Stimulated activated CD8-positive, alpha-beta memory T cell treated with anti-CD3 and anti-CD28 coated beads, Interleukin-4, amount 100 ng/mL, for 4 hours (primary cell): ENCODE results near the gene LCA5L.
"Not testable (repeated sequence)": the region's sequence is repeated elsewhere in the genome, so short reads cannot be mapped to it uniquely, and the experiment has no call there.

ENCODE experiments used
- DNase-seq, 2 donors: peaks; one replicate each; pipeline ENCODE4 v3.0.0-alpha.2; 2020; ENCODE audit warnings: low read depth in 2 of 2, low spot score in 1 of 2

LCA5L gene

DNA sequence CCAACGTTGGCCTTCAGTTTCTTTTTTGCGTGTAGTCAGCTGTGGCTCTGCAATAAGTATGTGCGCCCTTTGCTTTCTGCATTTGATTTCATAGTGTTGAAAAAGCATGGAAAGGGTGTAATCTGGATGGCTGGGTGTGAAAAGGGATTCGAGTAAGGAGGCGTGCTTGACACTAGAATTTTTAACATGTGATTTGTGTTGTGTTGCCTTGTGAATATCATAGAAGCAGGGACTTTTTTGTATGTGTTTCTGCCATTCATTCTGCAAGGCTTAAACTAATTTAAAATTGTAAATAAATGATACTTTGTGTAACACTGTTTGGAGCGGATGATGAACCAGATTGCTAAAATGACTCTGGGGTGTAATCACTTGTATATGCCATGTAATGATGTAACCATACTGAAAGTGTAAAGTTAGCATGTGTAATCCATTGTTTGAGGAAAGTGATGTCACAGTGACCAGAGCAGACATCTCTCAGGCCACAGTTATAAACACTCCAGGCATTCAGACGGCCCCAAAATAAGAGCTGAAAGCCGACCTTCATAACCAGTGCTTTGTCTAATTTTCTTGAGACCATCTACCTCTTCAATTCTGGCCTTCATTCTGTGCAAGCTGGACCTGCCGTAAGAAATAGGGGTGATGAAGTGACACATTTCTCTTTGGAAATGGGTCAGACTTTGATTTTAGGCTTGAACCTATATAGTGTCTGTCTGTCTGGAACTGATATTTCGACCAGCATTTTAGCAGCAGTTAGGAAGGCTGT, 6.8 kb upstream of the LCA5L start:
- DNase-seq: no peak

DNA sequence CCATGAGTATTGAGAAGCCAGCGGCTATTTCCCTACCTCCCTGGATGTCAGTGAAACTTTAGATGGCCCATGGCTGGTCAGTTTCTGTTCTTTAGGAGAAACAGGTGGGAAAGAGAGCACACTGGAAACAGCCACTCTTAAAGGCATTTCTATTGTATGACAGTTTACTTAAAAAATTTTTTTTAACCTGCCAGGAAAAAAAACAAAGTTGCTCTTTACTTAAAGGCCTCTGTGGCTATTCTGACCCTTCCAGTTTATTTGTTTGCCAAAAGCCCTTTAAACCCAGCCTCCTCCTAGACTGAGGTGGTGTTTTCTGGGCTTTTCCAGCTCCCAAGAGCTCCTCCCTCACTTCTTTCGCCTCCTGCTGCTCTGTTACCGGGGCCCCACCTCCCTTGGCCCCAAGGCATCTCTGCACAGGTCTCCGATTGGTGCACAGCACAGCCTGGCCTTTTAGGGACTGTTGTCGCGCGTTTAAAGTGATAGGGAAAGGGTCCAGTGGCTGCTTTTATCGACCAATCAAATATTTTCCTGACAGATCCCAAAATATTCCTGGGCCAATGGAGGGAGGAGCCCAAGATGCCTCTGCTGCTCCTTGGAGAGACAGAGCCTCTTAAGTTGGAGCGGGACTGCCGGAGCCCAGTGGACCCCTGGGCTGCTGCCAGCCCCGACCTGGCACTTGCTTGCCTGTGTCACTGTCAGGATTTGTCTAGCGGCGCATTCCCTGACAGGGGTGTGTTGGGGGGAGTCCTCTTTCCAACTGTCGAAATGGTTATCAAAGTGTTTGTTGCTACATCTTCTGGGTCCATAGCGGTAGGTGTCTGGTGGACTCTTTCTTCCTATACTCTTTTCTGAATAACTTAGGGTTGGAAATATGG, 6.0 kb upstream of the LCA5L start, which contains the start of gene SH3BGR:
SH3BGR (plus strand) TSS at position 639 of the 875 bp plus-strand sequence; CDS start at position 766, 127 bp downstream.
- no peak for DNase-seq

DNA sequence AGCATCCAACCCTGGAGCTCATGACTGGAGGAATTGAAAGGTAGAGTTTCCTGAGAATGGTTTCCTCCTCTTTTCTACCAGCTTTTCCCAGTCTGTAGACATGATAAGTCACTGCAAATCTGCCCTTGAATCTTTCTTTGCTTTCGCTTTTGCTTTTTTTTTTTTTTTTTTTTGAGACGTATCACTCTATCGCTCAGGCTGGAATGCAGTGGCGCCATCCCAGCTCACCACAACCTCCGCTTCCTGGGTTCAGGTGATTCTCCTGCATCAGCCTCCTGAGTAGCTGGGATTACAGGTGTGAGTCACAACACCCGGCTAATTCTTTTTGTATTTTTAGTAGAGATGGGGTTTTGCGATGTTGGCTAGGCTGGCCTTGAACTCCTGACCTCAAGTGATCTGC, 1.7 kb upstream of the LCA5L start:
- no peak for DNase-seq

DNA sequence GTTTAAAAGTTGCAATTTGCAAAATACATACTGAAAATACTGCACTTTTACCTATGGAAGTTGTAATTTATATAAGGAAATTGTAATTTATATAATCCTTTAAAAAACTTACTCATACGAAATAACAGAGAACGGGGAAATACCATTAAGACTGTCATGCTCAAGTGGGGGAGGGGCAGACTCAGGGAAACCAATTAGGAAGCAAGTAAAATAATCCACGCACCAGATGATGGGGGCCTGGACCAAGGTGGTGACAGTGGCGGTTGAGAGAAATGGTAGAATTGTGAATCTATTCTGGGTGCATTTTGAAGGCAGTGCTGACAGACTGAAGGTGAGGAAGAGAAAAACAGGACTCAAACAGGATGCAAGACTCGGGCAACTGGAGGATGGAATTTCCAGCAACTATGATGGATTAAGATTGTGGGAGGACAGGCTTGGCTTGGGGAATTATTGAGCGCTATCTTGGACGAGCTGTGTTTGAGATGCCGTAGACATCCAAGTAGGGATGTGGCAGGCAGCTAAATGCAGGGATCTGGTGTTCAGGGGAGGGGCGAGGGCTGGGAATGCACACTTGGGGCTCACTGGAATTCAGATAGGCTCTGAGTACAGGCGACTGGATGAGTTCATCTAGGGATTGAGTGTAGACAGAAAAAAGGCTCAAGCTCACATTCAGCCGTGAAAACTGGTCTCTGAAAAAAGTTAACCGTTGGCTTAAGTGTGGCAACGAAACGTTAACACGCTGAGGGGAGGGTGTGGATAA, 977 bp downstream of the LCA5L start:
- DNase-seq: no peak

DNA sequence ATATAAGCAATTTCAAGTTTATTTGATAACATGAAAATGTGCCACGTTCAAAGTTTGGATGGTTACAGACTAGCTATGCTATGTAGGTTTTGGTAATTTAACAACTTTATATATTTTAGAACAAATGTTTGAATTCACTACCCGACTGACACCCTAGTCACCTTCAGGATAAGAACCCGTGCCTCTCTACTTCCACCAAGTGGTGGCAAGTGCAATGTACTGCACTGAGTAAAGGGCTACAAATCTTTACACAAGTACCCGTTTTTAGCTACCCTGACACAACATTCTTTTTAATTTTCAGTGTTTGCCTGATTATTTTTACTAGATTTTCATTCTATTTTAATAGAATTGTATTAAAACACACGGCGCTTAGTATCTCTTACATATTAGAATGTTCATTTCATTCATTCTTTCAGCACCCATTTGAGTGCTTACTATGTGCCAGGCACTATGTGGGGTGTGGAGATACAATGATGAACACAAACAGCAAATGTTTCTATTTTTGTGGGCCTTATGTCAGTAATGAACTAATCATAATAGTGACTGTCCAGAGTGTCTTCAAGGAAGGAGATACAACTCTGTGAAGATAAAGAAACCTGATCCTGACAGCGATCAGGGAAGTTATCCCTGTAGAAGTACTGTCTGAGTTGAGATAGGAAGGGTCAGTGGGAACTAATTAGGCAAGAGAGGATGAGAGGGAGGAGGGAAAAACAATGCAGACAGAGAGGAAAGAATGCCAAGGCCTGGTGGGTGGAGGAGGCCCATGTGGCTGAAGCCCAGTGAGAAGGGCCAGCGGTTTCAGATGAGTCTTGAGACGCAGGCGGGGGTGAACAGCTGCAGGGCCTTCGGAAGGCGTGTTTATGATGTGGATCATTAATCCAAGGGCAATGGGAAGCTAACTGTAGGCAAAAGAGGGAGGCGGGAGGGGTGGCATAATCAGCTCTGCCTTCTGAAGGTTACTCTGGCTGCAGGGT, 3.8 kb downstream of the LCA5L start:
- DNase-seq: no peak

DNA sequence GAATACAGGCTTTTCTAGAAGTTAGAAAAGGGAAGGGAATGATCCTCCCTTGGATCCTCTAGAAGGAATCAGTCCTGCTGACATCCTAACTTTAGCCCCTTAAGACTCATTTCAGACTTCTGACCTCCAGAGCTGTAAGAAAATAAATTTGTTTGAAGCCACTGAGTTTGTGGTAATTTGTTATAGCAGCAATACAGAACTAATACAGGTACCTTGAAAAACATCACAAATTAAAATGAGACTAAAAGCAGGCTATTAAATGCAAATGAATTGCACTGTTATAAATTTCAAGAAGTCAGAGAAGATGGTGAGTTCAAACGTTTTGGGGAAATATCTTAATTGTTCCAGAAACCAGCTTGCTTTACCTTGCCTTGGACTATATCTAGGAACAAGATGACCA, 6.3 kb downstream of the LCA5L start:
- DNase-seq: no peak

DNA sequence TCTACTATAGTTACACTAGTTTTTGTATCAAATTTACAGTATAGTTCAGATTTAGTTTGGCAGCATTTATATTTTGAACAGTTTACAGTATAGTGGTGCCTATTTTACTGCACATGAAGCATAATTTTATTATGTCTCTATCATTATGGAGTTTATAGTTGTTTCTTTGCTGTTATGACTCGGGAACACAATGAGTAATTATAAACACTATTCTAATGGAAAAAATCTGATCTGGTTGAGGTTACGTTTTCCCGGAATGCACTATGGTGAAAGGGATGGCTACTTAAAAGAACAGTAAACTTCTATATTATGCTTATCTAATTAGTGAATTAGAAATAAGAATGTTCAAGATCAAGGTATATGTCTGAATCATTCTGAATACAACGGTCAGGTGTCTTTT, 10.6 kb downstream of the LCA5L start:
- no peak for DNase-seq

DNA sequence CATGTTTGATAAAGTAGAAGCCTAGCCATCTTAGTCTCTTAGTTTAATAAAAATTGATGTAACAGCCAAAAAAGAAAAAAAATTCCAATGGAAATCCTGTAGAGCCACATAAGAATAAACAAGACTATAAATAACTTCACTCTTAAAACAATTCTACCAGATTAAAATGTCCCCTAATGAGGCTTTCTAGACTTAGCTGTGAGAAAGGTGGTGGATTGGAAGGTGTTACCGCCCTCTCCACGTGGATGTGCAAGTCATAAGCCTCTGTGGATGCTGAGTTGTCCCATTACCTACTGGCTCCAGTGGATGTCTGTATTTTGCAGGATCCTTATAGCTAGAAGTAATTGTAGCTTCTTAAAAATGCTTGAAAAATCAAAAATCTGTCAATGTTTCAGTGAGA, 14.6 kb downstream of the LCA5L start:
- no peak for DNase-seq

DNA sequence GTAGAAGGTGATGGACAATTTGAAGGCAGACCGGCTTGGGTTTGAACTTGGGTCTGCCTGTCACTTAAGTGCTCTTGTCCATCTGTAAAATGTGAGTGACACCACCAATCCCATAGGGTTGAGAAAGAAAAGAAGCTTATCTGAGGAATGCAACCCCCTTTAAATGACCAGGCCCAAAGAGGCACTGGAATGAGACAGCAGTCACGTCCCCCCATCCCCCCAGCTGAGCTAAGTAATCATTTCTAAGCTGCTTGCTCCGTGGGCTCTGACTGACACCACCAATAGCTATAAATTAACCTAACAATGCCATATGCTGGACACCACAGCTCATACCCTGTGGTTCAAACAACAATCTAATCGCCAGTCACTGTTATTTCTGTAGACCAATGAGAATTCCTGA, 15.1 kb downstream of the LCA5L start:
- no peak for DNase-seq

DNA sequence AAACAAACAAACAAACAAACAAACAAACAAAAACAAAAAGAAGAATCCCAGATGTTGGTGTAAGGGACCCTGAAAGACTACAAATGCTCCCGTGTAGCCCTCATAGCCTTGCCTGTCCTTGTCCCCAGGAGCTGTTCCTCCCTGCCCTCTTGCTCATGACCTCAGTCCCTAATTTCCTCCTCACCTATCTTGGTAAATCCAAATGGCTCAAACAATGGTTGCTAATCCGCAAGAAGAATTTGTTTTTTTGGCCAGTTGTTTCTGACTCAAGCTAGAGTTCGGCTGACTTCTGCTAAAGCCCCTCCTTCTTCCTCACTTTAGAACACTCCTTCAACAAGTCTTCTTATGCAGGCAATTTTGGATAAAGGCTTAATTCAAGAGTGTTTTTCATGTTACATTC, 15.6 kb downstream of the LCA5L start:
- DNase-seq: no peak

DNA sequence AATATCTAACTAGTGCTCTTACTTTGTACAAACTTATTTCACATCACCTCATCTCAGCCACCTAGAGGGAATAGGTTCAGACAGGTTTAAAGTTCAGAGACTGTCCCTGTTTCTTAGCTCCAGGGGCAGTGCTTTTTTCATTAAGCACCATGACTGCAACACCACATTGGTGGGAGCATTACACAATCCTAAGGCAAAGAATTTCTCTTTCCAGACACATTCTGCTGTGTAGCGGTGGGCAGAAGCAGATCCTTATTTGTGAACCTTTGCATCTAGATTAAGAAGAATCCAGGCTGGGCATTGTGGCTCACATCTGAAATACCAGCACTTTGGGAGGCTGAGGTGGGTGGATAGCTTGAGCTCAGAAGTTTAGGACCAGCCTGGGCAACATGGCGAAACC, 16.1 kb downstream of the LCA5L start:
- no peak for DNase-seq

DNA sequence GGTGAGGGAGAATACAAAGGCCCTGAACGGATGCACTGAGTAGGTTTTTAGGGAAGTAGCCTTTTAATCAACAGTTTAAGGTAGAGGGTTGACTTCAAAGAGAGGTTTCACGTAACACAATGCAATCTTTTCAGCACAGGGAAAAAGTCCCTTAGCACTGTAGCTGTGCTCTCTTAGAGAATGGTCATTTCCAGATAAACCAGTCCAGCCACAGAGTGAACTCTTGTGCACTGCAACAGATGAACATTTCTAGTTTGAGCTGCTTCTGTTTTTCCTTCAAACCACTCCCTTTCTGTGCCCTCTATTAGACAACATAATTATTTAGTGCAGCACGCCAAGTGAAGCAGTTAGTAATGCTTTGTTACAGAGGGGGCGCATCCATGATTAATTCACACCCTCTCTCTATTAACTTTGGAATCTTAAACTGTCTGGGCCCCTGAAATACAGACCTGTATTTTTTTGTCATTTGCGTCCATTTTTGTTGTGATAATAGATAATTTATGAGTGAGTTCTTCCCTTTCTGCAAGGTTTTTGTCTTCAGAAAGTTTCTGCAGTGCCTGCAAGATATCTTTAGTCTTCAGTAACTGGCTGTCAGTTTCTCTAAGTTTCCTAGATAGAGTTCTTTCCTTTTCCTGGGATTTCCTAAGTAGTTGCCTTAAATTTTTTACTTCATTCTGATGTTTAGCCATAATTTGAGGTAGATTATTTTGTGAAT, 22.9 kb downstream of the LCA5L start:
- no peak for DNase-seq

DNA sequence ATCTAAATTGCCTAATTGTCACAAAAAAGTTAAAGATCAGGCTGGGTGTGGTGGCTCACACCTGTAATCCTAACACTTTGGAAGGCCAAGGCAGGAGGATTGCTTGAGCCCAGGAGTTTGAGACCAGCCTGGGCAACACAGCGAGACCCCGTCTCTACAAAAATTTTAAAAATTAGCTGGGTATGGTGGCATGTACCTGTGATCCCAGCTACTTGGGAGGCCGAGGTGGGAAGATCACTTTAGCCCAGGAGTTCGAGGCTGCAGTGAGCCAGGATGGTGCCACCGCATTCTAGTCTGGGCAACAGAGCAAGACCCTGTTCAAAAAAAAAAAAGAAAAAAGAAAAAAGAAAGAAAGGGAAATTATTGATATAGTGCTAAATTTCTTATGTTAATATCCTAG, 26.4 kb downstream of the LCA5L start:
- not testable (repeated sequence) for DNase-seq

DNA sequence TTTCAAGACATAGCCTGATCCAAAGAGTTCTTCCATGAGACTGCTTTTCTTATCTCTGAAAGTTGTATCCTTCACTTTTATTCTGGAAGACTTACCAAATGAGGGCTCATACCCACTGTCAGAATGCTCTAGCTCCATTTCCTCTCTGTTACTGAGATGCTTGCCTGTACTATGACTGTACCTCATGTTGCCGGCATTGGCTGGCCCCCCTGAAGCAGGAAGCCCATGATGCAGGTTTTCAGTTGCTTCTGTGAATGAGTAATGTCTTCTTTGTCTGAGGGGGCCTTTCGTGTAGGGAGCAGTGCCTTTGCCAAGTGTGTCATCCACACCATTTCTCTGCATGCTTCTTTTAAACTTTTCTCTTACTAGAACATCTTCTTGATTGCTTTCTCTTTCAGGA, 39.5 kb downstream of the LCA5L start:
- no peak for DNase-seq

DNA sequence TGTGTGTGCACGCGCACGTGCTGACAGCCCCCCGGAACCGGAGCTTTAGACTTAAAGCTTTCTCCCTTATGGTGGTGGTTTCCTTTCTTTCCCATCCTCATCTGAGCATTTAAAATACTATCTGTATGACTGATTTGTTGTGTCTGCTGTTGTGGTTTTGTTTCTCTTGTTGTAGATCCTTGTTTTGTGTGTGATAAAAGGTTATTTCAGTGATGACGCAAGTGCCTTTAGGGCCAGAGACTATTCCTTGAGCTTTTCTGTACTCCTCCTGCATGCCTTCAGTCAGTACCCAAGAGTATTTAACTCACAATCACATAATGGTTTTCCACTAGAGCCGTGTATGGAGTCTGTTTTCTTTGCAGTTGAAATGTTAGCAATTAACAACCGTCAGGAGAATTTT, 45.4 kb downstream of the LCA5L start:
- no peak for DNase-seq

DNA sequence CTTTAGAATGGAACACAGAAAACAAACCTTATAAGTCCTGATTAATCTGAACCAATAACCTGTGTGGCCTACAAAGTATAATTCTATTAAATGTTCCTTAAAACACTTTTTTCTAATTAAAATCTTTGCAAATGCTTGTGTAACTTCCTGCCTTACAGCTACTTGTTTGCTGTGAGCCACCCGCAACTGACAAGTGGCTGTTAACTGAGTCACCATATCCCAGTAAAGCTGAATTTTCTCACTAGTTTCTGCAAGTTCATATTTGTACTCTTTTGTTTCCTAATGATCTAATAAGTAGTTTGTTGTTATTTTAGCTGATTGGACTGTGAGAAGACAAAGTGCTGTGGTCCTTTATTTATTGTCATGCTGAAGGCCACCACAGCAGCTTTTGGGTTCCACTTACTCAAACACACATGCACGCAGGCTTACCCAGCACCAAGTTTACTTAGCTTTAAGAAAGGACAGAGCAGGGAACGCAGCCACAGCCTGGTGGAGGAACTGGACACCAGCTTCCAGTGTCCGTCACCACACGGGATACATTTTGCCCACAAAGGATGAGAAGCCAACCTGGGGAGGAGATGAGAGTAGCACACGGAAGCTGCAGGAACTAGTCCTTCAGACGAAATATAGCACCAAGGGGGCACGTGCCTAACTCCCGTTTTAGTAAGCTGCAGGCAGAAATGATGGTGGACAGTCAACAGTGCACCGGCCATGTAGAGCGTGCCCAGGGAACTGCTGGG, 47.8 kb downstream of the LCA5L start:
- DNase-seq: no peak

DNA sequence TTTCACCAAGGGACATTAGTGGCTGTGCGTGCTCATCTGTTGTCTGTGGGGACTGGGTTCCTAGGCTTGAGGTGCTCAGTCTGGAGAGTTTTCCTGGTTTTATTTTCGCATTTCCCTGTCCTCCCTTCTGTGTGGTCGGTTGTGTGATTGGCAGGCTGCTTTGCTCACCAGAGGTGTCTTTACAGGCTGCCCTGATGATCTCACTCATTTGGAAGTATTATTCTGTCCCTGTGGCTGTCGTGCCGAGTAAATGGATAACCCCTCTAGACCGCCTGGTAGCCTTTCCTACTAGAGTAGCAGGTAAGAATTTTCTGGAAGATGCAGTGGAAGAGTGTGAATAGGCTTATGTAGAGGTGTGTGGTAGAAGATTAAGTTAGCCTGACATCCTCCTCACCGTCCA, 52.6 kb downstream of the LCA5L start:
- DNase-seq: no peak

DNA sequence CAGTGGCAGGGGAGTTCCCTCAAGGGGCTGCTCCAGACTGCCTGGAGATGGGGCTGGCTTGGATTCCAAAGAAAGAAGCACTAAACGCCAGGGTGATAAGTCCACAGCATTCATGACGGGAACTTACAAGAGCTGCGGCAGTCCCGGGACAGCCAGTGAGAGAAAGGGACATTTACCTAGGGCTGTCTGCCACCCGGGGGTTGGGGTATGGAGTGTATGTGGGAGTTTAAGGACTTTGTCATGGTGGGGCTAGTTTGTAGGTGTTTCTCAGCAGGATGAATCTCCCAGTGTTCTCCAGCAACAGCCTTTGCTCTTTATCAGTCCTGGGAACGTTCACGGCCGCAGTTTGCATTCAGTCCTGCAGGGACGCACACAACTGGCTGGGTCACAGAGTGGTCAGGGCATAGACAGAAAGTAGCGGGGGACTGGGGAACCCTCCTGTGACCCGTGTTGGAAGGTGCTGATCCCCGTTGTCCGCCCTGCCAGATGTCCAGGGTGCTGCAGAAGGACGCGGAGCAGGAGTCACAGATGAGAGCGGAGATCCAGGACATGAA, 55.3 kb downstream of the LCA5L start:
- no peak for DNase-seq

DNA sequence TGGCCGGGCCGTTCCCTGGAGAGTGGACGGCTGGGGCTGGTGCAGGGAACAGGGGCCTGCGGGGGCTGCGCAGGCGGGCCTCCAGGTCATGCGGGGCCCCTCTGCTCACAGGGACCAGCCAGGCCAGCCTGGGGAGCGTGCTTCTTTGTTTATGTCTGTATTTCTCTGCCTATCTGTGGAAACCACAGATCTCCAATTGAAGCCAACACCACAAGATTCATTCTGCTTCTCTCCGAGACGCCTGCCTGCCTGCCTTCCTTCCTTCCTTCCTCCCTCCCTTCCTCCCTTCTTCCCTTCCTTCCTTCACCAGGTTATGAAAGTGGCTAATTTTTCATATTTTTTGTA, 56.8 kb downstream of the LCA5L start:
- no peak for DNase-seq
